ENCODE results near the gene KLHL15. TPM values are rescaled to one million over a fixed set of nuclear protein-coding genes. Genes with fewer than 3 reads are reported as not detected.
A peak's percentile ranks its signal among the peaks of the same experiment; 100 is the strongest.

Gene KLHL15
- total and polyA plus RNA-seq, 2 experiments from 2014 or later: 13.2 to 52.6 TPM

DNA sequence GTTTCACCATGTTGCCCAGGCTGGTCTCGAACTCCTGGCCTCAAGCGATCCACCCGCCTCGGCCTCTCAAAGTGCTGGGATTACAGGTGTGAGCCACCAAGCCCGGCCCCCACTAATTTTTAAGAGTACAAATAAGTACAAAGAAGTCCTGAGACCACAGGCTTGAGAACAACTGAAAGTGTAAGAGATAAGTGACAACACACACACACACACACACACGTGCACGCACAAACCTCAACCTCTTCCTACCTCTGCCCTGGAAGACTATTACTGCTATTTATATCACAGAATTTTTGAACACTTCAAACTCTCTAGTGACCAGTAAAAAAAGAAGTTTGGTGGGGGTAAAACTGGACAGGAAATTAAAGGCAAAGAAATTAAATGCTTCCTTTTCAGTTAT is 7.5 kb downstream of the KLHL15 start:
- DNase-seq (ENCODE audit: low spot score): no peak
- no peaks in the 10 kb centered on the region for H3K9me3 ChIP-seq (ENCODE audit: low read depth)
- no peaks in the 10 kb centered on the region for H3K27me3 ChIP-seq
- H3K36me3 ChIP-seq (replicated peaks; ENCODE audit: insufficient read depth, low read depth): no peaks in the 10 kb centered on the region
- no peaks in the 10 kb centered on the region for H3K9me2 ChIP-seq (replicated peaks; ENCODE audit: insufficient read depth)
- H3K4me2 ChIP-seq: peak overlapping the region; percentile 38
- no peak overlapping the region for H3K4me3 ChIP-seq
- peaks cover 100% of the 10 kb centered on the region for H3K79me2 ChIP-seq
- peaks cover 21% of the 10 kb centered on the region for H3K4me1 ChIP-seq (ENCODE audit: insufficient read depth)
- TF ChIP-seq, protein P1, sequence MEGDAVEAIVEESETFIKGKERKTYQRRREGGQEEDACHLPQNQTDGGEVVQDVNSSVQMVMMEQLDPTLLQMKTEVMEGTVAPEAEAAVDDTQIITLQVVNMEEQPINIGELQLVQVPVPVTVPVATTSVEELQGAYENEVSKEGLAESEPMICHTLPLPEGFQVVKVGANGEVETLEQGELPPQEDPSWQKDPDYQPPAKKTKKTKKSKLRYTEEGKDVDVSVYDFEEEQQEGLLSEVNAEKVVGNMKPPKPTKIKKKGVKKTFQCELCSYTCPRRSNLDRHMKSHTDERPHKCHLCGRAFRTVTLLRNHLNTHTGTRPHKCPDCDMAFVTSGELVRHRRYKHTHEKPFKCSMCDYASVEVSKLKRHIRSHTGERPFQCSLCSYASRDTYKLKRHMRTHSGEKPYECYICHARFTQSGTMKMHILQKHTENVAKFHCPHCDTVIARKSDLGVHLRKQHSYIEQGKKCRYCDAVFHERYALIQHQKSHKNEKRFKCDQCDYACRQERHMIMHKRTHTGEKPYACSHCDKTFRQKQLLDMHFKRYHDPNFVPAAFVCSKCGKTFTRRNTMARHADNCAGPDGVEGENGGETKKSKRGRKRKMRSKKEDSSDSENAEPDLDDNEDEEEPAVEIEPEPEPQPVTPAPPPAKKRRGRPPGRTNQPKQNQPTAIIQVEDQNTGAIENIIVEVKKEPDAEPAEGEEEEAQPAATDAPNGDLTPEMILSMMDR (IDR thresholded peaks at IDR 0.05; ENCODE audit: poor library complexity): no peak
- TF ChIP-seq EZH2 (IDR thresholded peaks at IDR 0.05; ENCODE audit: borderline replicate concordance) (no peak), EZH2phosphoT487 (IDR thresholded peaks at IDR 0.05; ENCODE audit: low read depth, severe bottlenecking, unreplicated experiment) (no peak)
- H3K27ac ChIP-seq: no peak overlapping the region
- H2AFZ ChIP-seq: no peak overlapping the region
- WGBS (ENCODE audit: low lambda C conversion rate, missing lambda C conversion rate): 98% methylated on average over 7 of the region's 7 CpGs
- H4K20me1 ChIP-seq (ENCODE audit: insufficient read depth, poor library complexity, severe bottlenecking): peaks cover 64% of the 10 kb centered on the region

DNA sequence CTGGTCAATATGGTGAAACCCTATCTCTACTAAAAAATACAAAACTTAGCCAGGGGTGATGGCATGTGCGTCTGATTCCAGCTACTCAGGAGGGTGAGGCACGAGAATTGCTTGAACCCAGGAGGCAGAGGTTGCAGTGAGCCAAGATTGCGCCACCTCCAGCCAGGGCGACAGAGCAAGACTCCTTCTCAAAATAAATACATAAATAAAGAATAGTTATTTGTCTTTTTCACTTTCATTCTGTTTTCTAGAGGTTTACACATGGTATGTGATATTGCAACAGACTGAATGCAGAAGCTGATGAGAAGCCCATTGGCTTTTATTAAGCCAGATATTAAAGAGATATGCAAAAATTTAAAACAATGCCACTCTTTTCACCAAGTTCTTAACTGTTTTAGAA is 8.2 kb downstream of the KLHL15 start:
- Histone ChIP-seq H2AFZ (no peak overlapping the region), H3K9me2 (replicated peaks; ENCODE audit: insufficient read depth) (no peaks in the 10 kb centered on the region), H3K79me2 (peaks cover 100% of the 10 kb centered on the region), H3K27ac (no peak overlapping the region), H3K4me2 (no peak overlapping the region), H3K27me3 (no peaks in the 10 kb centered on the region), H3K4me1 (ENCODE audit: insufficient read depth) (peaks cover 26% of the 10 kb centered on the region), H3K36me3 (replicated peaks; ENCODE audit: insufficient read depth, low read depth) (no peaks in the 10 kb centered on the region), H3K4me3 (no peak overlapping the region), H4K20me1 (ENCODE audit: insufficient read depth, poor library complexity, severe bottlenecking) (peaks cover 67% of the 10 kb centered on the region), H3K9me3 (ENCODE audit: low read depth) (no peaks in the 10 kb centered on the region)
- DNase-seq (ENCODE audit: low spot score): no peak
- TF ChIP-seq EZH2 (IDR thresholded peaks at IDR 0.05; ENCODE audit: borderline replicate concordance): no peak
- TF ChIP-seq EZH2phosphoT487 (IDR thresholded peaks at IDR 0.05; ENCODE audit: low read depth, severe bottlenecking, unreplicated experiment): no peak
- TF ChIP-seq, protein P1 (IDR thresholded peaks at IDR 0.05; ENCODE audit: poor library complexity): no peak
- 91% methylated on average over 4 of the region's 4 CpGs for WGBS (ENCODE audit: low lambda C conversion rate, missing lambda C conversion rate)

DNA sequence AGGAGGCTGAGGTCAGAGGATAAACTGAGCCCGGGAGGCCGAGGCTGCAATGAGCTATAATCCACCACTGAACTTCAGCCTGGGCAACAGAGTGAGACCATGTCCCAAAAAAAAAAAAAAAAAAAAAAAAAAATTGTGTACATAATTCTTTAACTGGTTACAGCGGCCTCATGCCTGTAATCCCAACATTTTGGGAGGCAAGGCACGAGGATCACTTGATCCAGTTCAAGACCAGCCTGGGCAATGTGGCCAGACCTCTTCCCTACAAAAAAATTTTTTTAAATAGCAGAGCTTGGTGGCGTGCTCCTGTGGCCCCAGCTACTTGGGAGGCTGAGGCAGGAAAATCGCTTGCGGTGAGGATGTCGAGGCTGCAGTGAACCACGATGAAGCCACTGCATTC is 9.3 kb downstream of the KLHL15 start:
- no peaks in the 10 kb centered on the region for H3K27me3 ChIP-seq
- no peak for DNase-seq (ENCODE audit: low spot score)
- H2AFZ ChIP-seq: no peak overlapping the region
- WGBS (ENCODE audit: low lambda C conversion rate, missing lambda C conversion rate): 95% methylated on average over 9 of the region's 9 CpGs
- H3K4me3 ChIP-seq: no peak overlapping the region
- H3K79me2 ChIP-seq: peaks cover 100% of the 10 kb centered on the region
- no peaks in the 10 kb centered on the region for H3K9me2 ChIP-seq (replicated peaks; ENCODE audit: insufficient read depth)
- no peak overlapping the region for H3K4me2 ChIP-seq
- H3K9me3 ChIP-seq (ENCODE audit: low read depth): no peaks in the 10 kb centered on the region
- no peaks in the 10 kb centered on the region for H3K36me3 ChIP-seq (replicated peaks; ENCODE audit: insufficient read depth, low read depth)
- H3K4me1 ChIP-seq (ENCODE audit: insufficient read depth): peaks cover 26% of the 10 kb centered on the region
- TF ChIP-seq EZH2 (IDR thresholded peaks at IDR 0.05; ENCODE audit: borderline replicate concordance) (no peak), EZH2phosphoT487 (IDR thresholded peaks at IDR 0.05; ENCODE audit: low read depth, severe bottlenecking, unreplicated experiment) (no peak)
- TF ChIP-seq, protein P1 (IDR thresholded peaks at IDR 0.05; ENCODE audit: poor library complexity): no peak
- peaks cover 70% of the 10 kb centered on the region for H4K20me1 ChIP-seq (ENCODE audit: insufficient read depth, poor library complexity, severe bottlenecking)
- no peak overlapping the region for H3K27ac ChIP-seq

Measured in hepatocyte (in vitro differentiated cells).